Peyer's patch (tissue), 4 donors: ENCODE results near the gene ALDH3A2.

Experiments used
- POLR2A ChIP-seq, 2 donors: fragments of 450-650 bp; IDR thresholded peaks; one replicate each; pipeline ENCODE4 v1.5.1; 2017; ENCODE audit warnings: antibody characterized with exemption in 2 of 2, mild to moderate bottlenecking in 2 of 2, moderate library complexity in 2 of 2
- TF ChIP-seq, protein P1 (sequence below), 6 experiments: fragments of 450-650 bp in 4 of 6; fragments of 200-600 bp in 2 of 6; sonication (generic) in 1 of 6; IDR thresholded peaks; one replicate each; pipeline ENCODE4 v1.5.1; 2017 to 2019; ENCODE audit warnings: antibody characterized with exemption in 6 of 6, mild to moderate bottlenecking in 3 of 6, moderate library complexity in 1 of 6

DNA sequence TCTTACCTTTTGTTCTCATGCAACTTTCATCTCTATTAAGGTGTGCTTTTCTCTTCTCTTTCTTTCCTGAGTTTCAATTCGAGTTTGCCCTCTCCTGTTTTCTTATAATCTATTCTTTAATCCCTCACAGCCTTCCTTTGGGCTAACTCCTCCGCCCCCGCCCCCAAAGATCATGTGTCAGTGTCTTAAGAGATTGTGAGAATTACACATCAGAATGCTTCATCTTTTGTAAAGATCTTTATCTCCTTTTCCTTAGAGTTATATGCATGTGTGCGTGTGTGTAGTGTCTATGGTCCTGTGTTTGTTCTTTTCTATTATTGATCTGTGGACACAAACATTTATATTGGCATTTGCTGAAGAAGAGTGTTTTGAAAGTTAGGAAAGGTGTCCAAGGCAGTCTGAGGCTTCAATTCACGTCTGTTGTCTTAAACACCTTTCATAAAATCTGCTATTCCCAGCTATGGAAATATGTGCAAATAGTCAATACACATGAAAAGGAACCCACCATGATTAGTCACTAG is 6.1 kb upstream of the ALDH3A2 start:
- TF ChIP-seq, protein P1, sequence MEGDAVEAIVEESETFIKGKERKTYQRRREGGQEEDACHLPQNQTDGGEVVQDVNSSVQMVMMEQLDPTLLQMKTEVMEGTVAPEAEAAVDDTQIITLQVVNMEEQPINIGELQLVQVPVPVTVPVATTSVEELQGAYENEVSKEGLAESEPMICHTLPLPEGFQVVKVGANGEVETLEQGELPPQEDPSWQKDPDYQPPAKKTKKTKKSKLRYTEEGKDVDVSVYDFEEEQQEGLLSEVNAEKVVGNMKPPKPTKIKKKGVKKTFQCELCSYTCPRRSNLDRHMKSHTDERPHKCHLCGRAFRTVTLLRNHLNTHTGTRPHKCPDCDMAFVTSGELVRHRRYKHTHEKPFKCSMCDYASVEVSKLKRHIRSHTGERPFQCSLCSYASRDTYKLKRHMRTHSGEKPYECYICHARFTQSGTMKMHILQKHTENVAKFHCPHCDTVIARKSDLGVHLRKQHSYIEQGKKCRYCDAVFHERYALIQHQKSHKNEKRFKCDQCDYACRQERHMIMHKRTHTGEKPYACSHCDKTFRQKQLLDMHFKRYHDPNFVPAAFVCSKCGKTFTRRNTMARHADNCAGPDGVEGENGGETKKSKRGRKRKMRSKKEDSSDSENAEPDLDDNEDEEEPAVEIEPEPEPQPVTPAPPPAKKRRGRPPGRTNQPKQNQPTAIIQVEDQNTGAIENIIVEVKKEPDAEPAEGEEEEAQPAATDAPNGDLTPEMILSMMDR (IDR thresholded peaks at IDR 0.05): no peak
- TF ChIP-seq POLR2A (IDR thresholded peaks at IDR 0.05): no peak
